T47D (cell line): Measurements from ENCODE around the gene MAP3K9.

Experiments
- DNase-seq, 2 experiments: peaks; one replicate each; pipeline versions ENCODE4 v3.0.0 to v3.0.0-alpha.2; 2011 to 2012; ENCODE audit warnings: low read depth in 1 of 2, low spot score in 1 of 2
- JUND ChIP-seq: IDR thresholded peaks from 2 replicates; pipeline ENCODE4 v1.6.1; 2012; ENCODE audit warnings: low read depth
- in situ Hi-C: cut with HindIII; loops from 2 replicates; pipeline ENCODE4 v1.10.0; 2016; ENCODE audit warnings: low sequenced_read_pairs, low pct_unique_long_range_greater_than_20kb

The MAP3K9 gene

GRCh38 chr14:70832561-70833305 lies 23.4 kb upstream of the MAP3K9 start:
- no peak for TF ChIP-seq JUND
- no peak for DNase-seq
- in situ Hi-C loops, result no loop called here

DNA sequence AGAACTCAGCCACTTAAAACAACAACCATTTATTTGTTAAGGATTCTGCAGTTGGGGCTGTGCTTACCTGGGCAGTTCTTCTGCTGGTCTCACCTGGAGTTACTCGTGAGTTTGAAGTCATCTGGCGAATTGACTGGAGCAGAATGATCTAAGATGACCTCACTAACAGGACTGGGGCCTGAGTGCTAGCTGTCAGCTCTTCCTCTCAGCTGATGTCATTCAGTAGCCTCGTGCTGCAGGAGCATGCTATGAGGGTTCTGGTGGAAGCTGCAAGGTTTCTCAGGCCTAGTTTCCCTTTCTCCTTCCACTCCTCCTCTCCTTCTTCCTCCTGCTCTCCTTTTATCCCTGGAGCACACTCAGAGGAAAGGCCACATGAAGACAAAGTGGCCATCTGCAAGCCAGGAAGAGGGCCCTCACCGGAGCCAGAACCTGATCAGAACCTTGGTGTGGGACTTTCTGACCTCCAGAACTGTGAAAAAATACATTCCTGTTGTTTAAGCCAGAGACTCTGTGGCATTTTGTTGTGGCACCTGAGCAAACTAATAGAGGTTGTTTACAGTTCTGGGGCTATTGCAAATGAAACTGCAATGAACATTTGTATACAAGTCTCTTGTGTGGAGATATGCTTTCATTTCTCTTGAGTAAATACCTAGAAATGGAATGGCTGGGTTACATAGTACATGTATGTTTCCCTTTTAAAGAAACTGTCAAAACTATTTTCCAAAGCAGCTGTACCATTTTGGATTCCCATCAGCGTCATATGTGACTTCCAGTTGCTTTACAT lies 21.9 kb upstream of the MAP3K9 start:
- no peak for DNase-seq
- no peak for TF ChIP-seq JUND
- in situ Hi-C loops, result no loop called here

- DNase-seq, result no peak
- TF ChIP-seq JUND, result no peak
- in situ Hi-C loops, result no loop called here
Measured at GRCh38 chr14:70828188-70828587, 18.9 kb upstream of the MAP3K9 start.

GRCh38 chr14:70827752-70828151 lies 18.4 kb upstream of the MAP3K9 start:
- in situ Hi-C loops, result no loop called here
- DNase-seq, result no peak
- TF ChIP-seq JUND, result no peak

- no peak for TF ChIP-seq JUND
- in situ Hi-C loops, result no loop called here
- peak in 1 of 2 experiments; percentile 49 for DNase-seq
Measured at GRCh38 chr14:70827347-70827746, 18.0 kb upstream of the MAP3K9 start.

DNA sequence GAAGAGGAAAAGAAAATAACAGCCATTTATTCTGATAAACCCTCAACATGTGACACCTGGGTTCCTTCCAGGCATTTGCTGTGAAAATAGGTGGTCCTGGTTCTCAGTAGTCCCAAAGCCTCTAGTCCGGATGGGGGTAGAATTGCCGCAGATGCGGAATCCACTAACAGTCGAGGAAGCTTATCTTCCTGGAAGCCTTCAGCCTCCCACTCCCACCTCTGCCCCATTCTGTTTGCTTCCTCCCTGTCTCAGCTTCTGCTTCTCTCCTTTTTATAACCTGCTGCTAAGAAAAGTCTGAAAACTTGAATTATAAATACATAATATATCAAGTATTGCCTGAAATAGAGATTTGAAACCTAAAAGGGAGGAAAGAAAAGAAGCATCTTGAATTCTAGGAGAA lies 14.0 kb upstream of the MAP3K9 start:
- in situ Hi-C loops, result no loop called here
- DNase-seq, result no peak
- no peak for TF ChIP-seq JUND

DNA sequence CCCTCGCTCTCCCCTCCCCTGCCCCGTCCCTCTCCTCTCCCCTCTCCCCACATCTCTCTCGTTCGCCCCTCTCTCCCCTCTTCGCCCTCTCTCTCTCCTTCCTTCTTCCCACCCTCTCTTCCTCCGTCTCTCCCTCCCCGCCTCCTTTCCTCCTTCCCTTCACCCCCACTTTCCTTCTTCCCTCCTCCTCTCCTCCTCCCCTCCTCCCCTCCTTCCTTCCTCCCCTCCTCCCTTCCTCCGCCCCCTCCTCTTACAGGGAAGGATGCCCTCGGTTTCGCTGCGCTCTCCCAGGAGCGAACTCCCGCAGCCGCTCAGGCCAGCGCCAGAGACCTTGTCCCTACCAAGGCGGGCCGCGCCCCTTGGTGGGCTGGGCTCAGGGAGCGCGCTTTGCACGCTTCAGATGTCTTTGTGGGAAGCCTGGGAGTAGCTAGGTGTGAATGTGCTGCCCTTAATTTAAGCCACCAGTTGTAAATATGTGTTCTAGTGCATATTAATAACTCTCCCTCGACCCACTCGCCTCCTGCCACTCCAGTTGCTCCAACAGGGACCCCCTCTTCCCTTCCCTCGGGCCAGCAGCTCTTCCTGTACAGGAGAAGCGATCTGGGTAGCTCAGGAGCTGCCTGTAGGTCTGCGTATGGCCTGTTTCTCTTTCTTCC lies 13.3 kb upstream of the MAP3K9 start:
- in situ Hi-C loops, result no loop called here
- no peak for TF ChIP-seq JUND
- DNase-seq, result peak in 1 of 2 experiments; percentile 22

- TF ChIP-seq JUND, result no peak
- in situ Hi-C loops, result no loop called here
- peak; percentile 61 to 75 for DNase-seq
Measured at GRCh38 chr14:70821584-70822529, 12.5 kb upstream of the MAP3K9 start.

- in situ Hi-C loops, result no loop called here
Measured at GRCh38 chr14:70816525-70816924, 7.2 kb upstream of the MAP3K9 start.

DNA sequence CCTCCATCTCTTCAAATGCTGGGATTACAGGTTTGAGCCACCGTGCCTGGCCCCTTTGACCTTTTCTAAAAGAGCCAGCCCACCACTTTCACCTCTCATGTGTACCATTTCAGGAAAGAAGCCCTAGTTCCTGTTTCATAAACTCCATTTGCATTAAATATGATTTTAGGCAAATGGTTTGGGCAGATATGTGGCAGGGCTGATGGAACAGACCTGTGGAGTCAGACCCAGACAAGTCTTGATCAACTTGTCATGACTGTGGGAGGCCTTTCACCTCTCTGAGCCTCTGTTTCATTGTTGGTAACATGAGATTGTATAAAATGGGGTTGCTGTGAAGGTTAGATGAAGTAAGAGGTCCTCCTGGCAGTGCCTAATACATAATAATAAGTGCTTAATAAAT lies 5.2 kb upstream of the MAP3K9 start:
- no peak for DNase-seq
- TF ChIP-seq JUND, result no peak
- in situ Hi-C loops, result no loop called here

More at GRCh38 chr14:70816525-70816924, 7.2 kb upstream of the MAP3K9 start:
- TF ChIP-seq JUND, result no peak
- no peak for DNase-seq

- TF ChIP-seq JUND, result no peak; the same call in 1 of the 2 replicates
- peak; percentile 53 to 89 for DNase-seq
- in situ Hi-C loops, result no loop called here
Measured at GRCh38 chr14:70812124-70812818, 3.0 kb upstream of the MAP3K9 start.
